GM12878 (cell line): ENCODE results near the gene RETREG1. TPM values are rescaled to one million over a fixed set of nuclear protein-coding genes. Genes with fewer than 3 reads are reported as not detected.
A peak's percentile ranks its signal among the peaks of the same experiment; 100 is the strongest.

ENCODE experiments used
- ATAC-seq: fragments of 200-7000 bp; cut with Tn5 transposase; 3 replicates; pipeline ENCODE4 v1.9.1; 2020; ENCODE audit warnings: mild to moderate bottlenecking, moderate library complexity
- BruUV-seq: library from RNA; stranded (reverse); fragments of 400-500 nt; replicated peaks from 2 replicates; lab custom pipeline; 2021; lab: Mats Ljungman, UMichigan
- CTCF ChIA-PET: fragments of 300-600 bp; sonication (Branson Sonifier 250); formaldehyde crosslinking; extraction: SDS; loops from one replicate; lab custom pipeline; 2021; ENCODE audit warnings: inconsistent platforms; lab: Yijun Ruan, JAX
- POLR2A ChIA-PET: fragments of 350-600 bp; formaldehyde crosslinking; extraction: SDS; loops from one replicate; lab custom pipeline; 2021; ENCODE audit warnings: inconsistent platforms; lab: Charles Lee
- RAD21 ChIA-PET: fragments of 300-600 bp; sonication (Branson Sonifier 250); formaldehyde crosslinking; loops from one replicate; lab custom pipeline; 2023; ENCODE audit warnings: antibody characterized with exemption; ENCODE audit not compliant: unreplicated experiment; lab: Charles Lee
- SMC1A ChIA-PET: fragments of 300-600 bp; sonication (Branson Sonifier 250); formaldehyde crosslinking; loops from one replicate; lab custom pipeline; 2023; ENCODE audit not compliant: unreplicated experiment, uncharacterized antibody; lab: Charles Lee
- DNase-seq: peaks from one replicate; pipeline ENCODE4 v3.0.0-alpha.2; 2011; ENCODE audit warnings: low read depth, low spot score
- FAIRE-seq: peaks from 3 replicates; lab custom pipeline; 2011; peaks lifted over from hg19 to GRCh38; lab: Jason Lieb, UNC
- H2AFZ ChIP-seq: 2 replicates; pipeline ENCODE4 v1.6.0; 2011; ENCODE audit warnings: low read depth, low read length, control low read depth; ENCODE audit not compliant: control insufficient read depth
- H3K27ac ChIP-seq: 2 replicates; pipeline ENCODE4 v1.5.1; 2011; ENCODE audit warnings: control low read depth; ENCODE audit not compliant: control insufficient read depth, insufficient read depth
- H3K27me3 ChIP-seq, 2 experiments: replicated peaks in 1 of 2; 2 replicates each; pipeline versions ENCODE4 v1.6.0 to v1.6.1; 2011; ENCODE audit warnings: low read length in 1 of 2; ENCODE audit not compliant: control insufficient read depth in 2 of 2, insufficient read depth in 2 of 2
- H3K36me3 ChIP-seq, 2 experiments: 2 replicates each; pipeline ENCODE4 v1.5.1; 2011; ENCODE audit warnings: low read length in 1 of 2; ENCODE audit not compliant: control insufficient read depth in 2 of 2, insufficient read depth in 2 of 2
- H3K4me1 ChIP-seq: 2 replicates; pipeline ENCODE4 v1.6.1; 2011; ENCODE audit warnings: mild to moderate bottlenecking, low read length, moderate library complexity, mixed read lengths; ENCODE audit not compliant: control insufficient read depth, insufficient read depth
- H3K4me2 ChIP-seq: 2 replicates; pipeline ENCODE4 v1.6.0; 2011; ENCODE audit warnings: control low read depth; ENCODE audit not compliant: control insufficient read depth, insufficient read depth
- H3K4me3 ChIP-seq: fragments of 200-600 bp; sonication (generic); 2 replicates; pipeline ENCODE4 v1.5.1; 2016
- H3K79me2 ChIP-seq: 2 replicates; pipeline ENCODE4 v1.6.0; 2011; ENCODE audit warnings: low read length; ENCODE audit not compliant: control insufficient read depth, insufficient read depth
- H3K9ac ChIP-seq: 2 replicates; pipeline ENCODE4 v1.8.0; 2011; ENCODE audit warnings: low read length, control low read depth, mixed read lengths; ENCODE audit not compliant: control insufficient read depth, insufficient read depth
- H3K9me3 ChIP-seq: replicated peaks from 3 replicates; pipeline ENCODE4 v1.5.1; 2011; ENCODE audit warnings: mild to moderate bottlenecking, low read length; ENCODE audit not compliant: control insufficient read depth, insufficient read depth
- H4K20me1 ChIP-seq: 2 replicates; pipeline ENCODE4 v1.6.0; 2011; ENCODE audit not compliant: control insufficient read depth, insufficient read depth
- ASH2L ChIP-seq: fragments of 300-600, 200-600 bp; sonication (generic); IDR thresholded peaks from 2 replicates; pipeline ENCODE4 v1.6.1; 2017; ENCODE audit warnings: low read depth, mild to moderate bottlenecking, borderline replicate concordance
- BCL3 ChIP-seq: IDR thresholded peaks from 2 replicates; pipeline ENCODE4 v1.6.1; 2011; ENCODE audit warnings: borderline replicate concordance, low read depth, mild to moderate bottlenecking, moderate library complexity, low read length; ENCODE audit not compliant: insufficient read depth, poor library complexity, severe bottlenecking
- CBX3 ChIP-seq: fragments of 200-600 bp; sonication (generic); IDR thresholded peaks from 2 replicates; pipeline ENCODE4 v1.6.1; 2016; ENCODE audit warnings: low read depth, borderline replicate concordance
- GATAD2B ChIP-seq: fragments of 450-650 bp; conservative IDR thresholded peaks from 2 replicates; pipeline ENCODE4 v1.6.1; 2017; ENCODE audit warnings: low read depth, mild to moderate bottlenecking, moderate library complexity
- HCFC1 ChIP-seq: fragments of 150-350 bp; IDR thresholded peaks from 2 replicates; pipeline ENCODE4 v1.6.1; 2014; ENCODE audit warnings: low read length
- HDAC6 ChIP-seq: fragments of 200-600 bp; sonication (generic); IDR thresholded peaks from one replicate; pipeline ENCODE4 v1.8.0; 2017; ENCODE audit warnings: antibody characterized with exemption; ENCODE audit not compliant: unreplicated experiment
- HDGF ChIP-seq: fragments of 450-650 bp; IDR thresholded peaks from 2 replicates; pipeline ENCODE4 v1.6.1; 2016; ENCODE audit warnings: antibody characterized with exemption
- JUNB ChIP-seq: IDR thresholded peaks from 2 replicates; pipeline ENCODE4 v1.6.1; 2016; ENCODE audit warnings: antibody characterized with exemption, mild to moderate bottlenecking
- MEF2B ChIP-seq: fragments of 450-650 bp; IDR thresholded peaks from 2 replicates; pipeline ENCODE4 v1.6.1; 2018; ENCODE audit warnings: mild to moderate bottlenecking, moderate library complexity; ENCODE audit not compliant: partially characterized antibody, poor library complexity, severe bottlenecking
- NFIC ChIP-seq: IDR thresholded peaks from 2 replicates; pipeline ENCODE4 v1.6.1; 2012; ENCODE audit warnings: low read depth, mild to moderate bottlenecking, inconsistent platforms, low read length, moderate library complexity
- PML ChIP-seq: IDR thresholded peaks from 2 replicates; pipeline ENCODE4 v1.6.1; 2012; ENCODE audit warnings: low read length, inconsistent platforms
- POLR2A ChIP-seq: IDR thresholded peaks from 2 replicates; pipeline ENCODE4 v1.6.1; 2011; ENCODE audit warnings: low read depth, mild to moderate bottlenecking, low read length
- PRDM15 ChIP-seq: fragments of 450-650 bp; formaldehyde crosslinking; IDR thresholded peaks from 2 replicates; pipeline ENCODE4 v1.4.0; 2020; ENCODE audit warnings: mild to moderate bottlenecking, moderate library complexity
- RELA ChIP-seq: fragments of 450-650 bp; IDR thresholded peaks from 2 replicates; pipeline ENCODE4 v1.8.0; 2014; ENCODE audit warnings: borderline replicate concordance; ENCODE audit not compliant: partially characterized antibody
- RFX5 ChIP-seq: IDR thresholded peaks from 2 replicates; pipeline ENCODE4 v1.6.1; 2011; ENCODE audit warnings: low read depth, low read length, improper control_type of control experiment
- RUNX3 ChIP-seq: IDR thresholded peaks from 2 replicates; pipeline ENCODE4 v1.6.1; 2012; ENCODE audit warnings: low read length, inconsistent platforms
- STAT3 ChIP-seq: IDR thresholded peaks from 2 replicates; pipeline ENCODE4 v1.6.1; 2011; ENCODE audit warnings: low read depth, low read length, improper control_type of control experiment
- SUPT20H ChIP-seq: IDR thresholded peaks from 2 replicates; pipeline ENCODE4 v1.6.1; 2011; ENCODE audit warnings: low read depth, mild to moderate bottlenecking, low read length, moderate library complexity, borderline replicate concordance; ENCODE audit not compliant: control insufficient read depth
- ZBTB11 ChIP-seq: fragments of 450-650 bp; formaldehyde crosslinking; IDR thresholded peaks from 2 replicates; pipeline ENCODE4 v1.5.0; 2022; ENCODE audit warnings: mild to moderate bottlenecking, missing genetic modification characterization
- WGBS: methylation state at CpG from one replicate; pipeline ENCODE4 v1.1.6; 2016; ENCODE audit warnings: low lambda C conversion rate; ENCODE audit not compliant: insufficient replicate concordance, insufficient coverage; ENCODE audit errors: missing lambda C conversion rate; 5-methylcytosine and 5-hydroxymethylcytosine counted together
- in situ Hi-C: fragments of 300-500 bp; cut with MboI; formaldehyde crosslinking; loops from 9 replicates; pipeline ENCODE4 v1.14.3; 2018; ENCODE audit warnings: mixed read lengths
- intact Hi-C: fragments of 100-400 bp; cut with micrococcal nuclease; formaldehyde crosslinking; loops from one replicate; pipeline ENCODE4 v1.14.2; 2022; ENCODE audit not compliant: unreplicated experiment
- polyA plus RNA-seq, 11 experiments: library from polyadenylated mRNA; depleted of rRNA in 4 of 11; unstranded in 6 of 11; stranded (reverse) in 5 of 11; fragments of >200 nt; fragmentation: Nextera tagmentation in 4 of 11; fragmentation: Illumina TruSeq in 1 of 11; extraction: Ambion mirVana in 4 of 11; extraction: Trizol in 1 of 11; gene quantifications; 1 replicate in 1 of 11; 2 replicates in 10 of 11; pipeline versions ENCODE4 v1.2.1 to v1.2.3, GENCODE V29; 2011 to 2016; ENCODE audit warnings: inconsistent platforms in 2 of 11, missing spikeins in 2 of 11, low read depth in 1 of 11
- total RNA-seq, 4 experiments: library from RNA; depleted of rRNA in 3 of 4; stranded (reverse); fragments of >200 nt in 3 of 4; fragmentation: Illumina TruSeq in 1 of 4; extraction: Trizol in 1 of 4; gene quantifications; 2 replicates each; pipeline versions ENCODE4 v1.2.1 to v1.2.3, GENCODE V29; 2013 to 2021

RETREG1 gene
- total and polyA plus RNA-seq, 10 of the 15 experiments (the other 5 are each of a cell fraction or from before 2014, with no cell fraction given): 3.9 to 8.9 (median 6.4) TPM

- WGBS: 58% methylated on average over 3 of the region's 5 CpGs
- SMC1A ChIA-PET: interaction anchor here (1.4 kb wide), 1 partner anchor 18 kb away, joined by 3 read pairs; no protein-coding TSS in a partner anchor
- H3K9me3 ChIP-seq: no peaks in the 10 kb centered on the region
- no peak overlapping the region for H3K4me3 ChIP-seq
- no peaks in the 10 kb centered on the region for H4K20me1 ChIP-seq
- no peaks in the 10 kb centered on the region for H3K79me2 ChIP-seq
- no peak for FAIRE-seq
- DNase-seq: no peak
- RAD21 ChIA-PET: no interaction called here
- H3K27ac ChIP-seq: no peak overlapping the region
- no peak overlapping the region for H3K4me2 ChIP-seq
- no peaks in the 10 kb centered on the region for H3K27me3 ChIP-seq
- no peaks in the 10 kb centered on the region for H3K36me3 ChIP-seq
- intact Hi-C loops: no loop called here
- H2AFZ ChIP-seq: no peak overlapping the region
- in situ Hi-C loops: no loop called here
- POLR2A ChIA-PET: no interaction called here
- BruUV-seq: no TSS peak
- TF ChIP-seq SUPT20H (no peak), MEF2B (no peak), BCL3 (no peak), GATAD2B (no peak), JUNB (no peak), HDGF (no peak), POLR2A (no peak), ZBTB11 (no peak), NFIC (no peak), HDAC6 (no peak), RUNX3 (no peak), PML (no peak), CBX3 (no peak), PRDM15 (CRISPR knock-in tag) (no peak), HCFC1 (no peak), RELA (no peak), RFX5 (no peak), STAT3 (no peak), ASH2L (no peak)
- no peaks in the 10 kb centered on the region for H3K4me1 ChIP-seq
- H3K9ac ChIP-seq: no peak overlapping the region
- CTCF ChIA-PET: no interaction called here
- peak; percentile 79 for ATAC-seq
Measured at GRCh38 chr5:16603295-16603694, 13.5 kb downstream of the RETREG1 start.
